Measurements from ENCODE around the gene SLC16A5.

The SLC16A5 gene

GRCh38 chr17:75094871-75095399 lies 7.2 kb downstream of the SLC16A5 start:
- TF ChIP-seq EZH2 (IDR thresholded peaks at IDR 0.05; ENCODE audit: borderline replicate concordance, low read depth, low read length, severe bottlenecking) = no peak
- no peak for TF ChIP-seq CTCF (IDR thresholded peaks at IDR 0.05; ENCODE audit: borderline replicate concordance, extremely low read depth, low read length, poor library complexity, severe bottlenecking)
- Histone ChIP-seq H3K4me1 (ENCODE audit: insufficient read depth, low read length) (no peaks in the 10 kb centered on the region), H4K20me1 (ENCODE audit: insufficient read depth, low read length) (no peaks in the 10 kb centered on the region), H3K27me3 (ENCODE audit: insufficient read depth, low read length, poor library complexity) (no peaks in the 10 kb centered on the region), H2AFZ (ENCODE audit: low read depth, low read length) (no peak overlapping the region), H3K9ac (ENCODE audit: low read depth, low read length) (no peak overlapping the region), H3K27ac (ENCODE audit: low read length) (no peak overlapping the region), H3K79me2 (ENCODE audit: insufficient read depth, low read length) (no peaks in the 10 kb centered on the region), H3K9me3 (ENCODE audit: insufficient read depth, low read length, severe bottlenecking) (no peaks in the 10 kb centered on the region), H3K4me3 (ENCODE audit: low read depth in 1 of 2, low read length in 2 of 2) (no peak overlapping the region), H3K36me3 (ENCODE audit: insufficient read depth, low read length) (no peaks in the 10 kb centered on the region), H3K4me2 (ENCODE audit: insufficient read depth, low read length) (no peak overlapping the region)
- ATAC-seq (ENCODE audit: insufficient read depth, low read depth) (no peak), DNase-seq (no peak)

- H3K9ac ChIP-seq (ENCODE audit: low read depth, low read length) = no peak overlapping the region
- ATAC-seq (ENCODE audit: insufficient read depth, low read depth) (no peak), DNase-seq (no peak)
These were observed 8.4 kb downstream of the SLC16A5 start for GRCh38 chr17:75096082-75096625.

GRCh38 chr17:75097865-75098264 lies 10.1 kb downstream of the SLC16A5 start:
- ATAC-seq (ENCODE audit: insufficient read depth, low read depth) (no peak), DNase-seq (no peak)
- no peaks in the 10 kb centered on the region for H3K27me3 ChIP-seq (ENCODE audit: insufficient read depth, low read length, poor library complexity)
- H3K27ac ChIP-seq (ENCODE audit: low read length) = no peak overlapping the region
- no peak overlapping the region for H3K4me3 ChIP-seq (ENCODE audit: low read depth in 1 of 2, low read length in 2 of 2)
- no peaks in the 10 kb centered on the region for H3K9me3 ChIP-seq (ENCODE audit: insufficient read depth, low read length, severe bottlenecking)
- no peak overlapping the region for H3K4me2 ChIP-seq (ENCODE audit: insufficient read depth, low read length)
- H3K9ac ChIP-seq (ENCODE audit: low read depth, low read length) = no peak overlapping the region
- no peak overlapping the region for H2AFZ ChIP-seq (ENCODE audit: low read depth, low read length)
- no peaks in the 10 kb centered on the region for H4K20me1 ChIP-seq (ENCODE audit: insufficient read depth, low read length)
- H3K36me3 ChIP-seq (ENCODE audit: insufficient read depth, low read length) = peaks cover 6% of the 10 kb centered on the region; the same call in 1 of the 2 replicates
- no peaks in the 10 kb centered on the region for H3K4me1 ChIP-seq (ENCODE audit: insufficient read depth, low read length)
- no peaks in the 10 kb centered on the region for H3K79me2 ChIP-seq (ENCODE audit: insufficient read depth, low read length)
- TF ChIP-seq EZH2 (IDR thresholded peaks at IDR 0.05; ENCODE audit: borderline replicate concordance, low read depth, low read length, severe bottlenecking) (no peak), CTCF (IDR thresholded peaks at IDR 0.05; ENCODE audit: borderline replicate concordance, extremely low read depth, low read length, poor library complexity, severe bottlenecking) (no peak)

More at GRCh38 chr17:75096082-75096625, 8.4 kb downstream of the SLC16A5 start:
- H3K79me2 ChIP-seq (ENCODE audit: insufficient read depth, low read length) = no peaks in the 10 kb centered on the region
- H3K9me3 ChIP-seq (ENCODE audit: insufficient read depth, low read length, severe bottlenecking) = no peaks in the 10 kb centered on the region
- TF ChIP-seq CTCF (IDR thresholded peaks at IDR 0.05; ENCODE audit: borderline replicate concordance, extremely low read depth, low read length, poor library complexity, severe bottlenecking) (no peak), EZH2 (IDR thresholded peaks at IDR 0.05; ENCODE audit: borderline replicate concordance, low read depth, low read length, severe bottlenecking) (no peak)
- H2AFZ ChIP-seq (ENCODE audit: low read depth, low read length) = no peak overlapping the region
- H4K20me1 ChIP-seq (ENCODE audit: insufficient read depth, low read length) = no peaks in the 10 kb centered on the region
- H3K4me3 ChIP-seq (ENCODE audit: low read depth in 1 of 2, low read length in 2 of 2) = no peak overlapping the region
- H3K27ac ChIP-seq (ENCODE audit: low read length) = no peak overlapping the region
- H3K27me3 ChIP-seq (ENCODE audit: insufficient read depth, low read length, poor library complexity) = no peaks in the 10 kb centered on the region
- peaks cover 6% of the 10 kb centered on the region; the same call in 1 of the 2 replicates for H3K36me3 ChIP-seq (ENCODE audit: insufficient read depth, low read length)
- no peaks in the 10 kb centered on the region for H3K4me1 ChIP-seq (ENCODE audit: insufficient read depth, low read length)
- H3K4me2 ChIP-seq (ENCODE audit: insufficient read depth, low read length) = no peak overlapping the region

All from DND-41 (cell line).